T-helper 1 cell treated with Interleukin-12 subunit alpha and Interleukin-12 subunit beta and Interleukin-4 antibody, amounts not matched to agents 30 μg/mL and 1 μg/mL, for 36 hours (primary cell): ENCODE measurements around the gene SAMD11.

Experiments used
- H3K27ac Mint-ChIP-seq: one replicate; pipeline ENCODE4 v1.8.0; 2021; ENCODE audit warnings: mild to moderate bottlenecking, mixed read lengths
- H3K27me3 Mint-ChIP-seq: one replicate; pipeline ENCODE4 v1.8.0; 2021; ENCODE audit warnings: low read depth, mixed read lengths
- H3K36me3 Mint-ChIP-seq: one replicate; pipeline ENCODE4 v1.8.0; 2021; ENCODE audit warnings: low read depth, mixed read lengths
- H3K4me1 Mint-ChIP-seq: one replicate; pipeline ENCODE4 v1.8.0; 2021; ENCODE audit warnings: low read depth, mixed read lengths
- H3K4me3 Mint-ChIP-seq: one replicate; pipeline ENCODE4 v1.8.0; 2021; ENCODE audit warnings: mild to moderate bottlenecking, moderate library complexity, mixed read lengths
- H3K9me3 Mint-ChIP-seq: one replicate; pipeline ENCODE4 v1.8.0; 2021; ENCODE audit warnings: mixed read lengths

SAMD11 gene

DNA sequence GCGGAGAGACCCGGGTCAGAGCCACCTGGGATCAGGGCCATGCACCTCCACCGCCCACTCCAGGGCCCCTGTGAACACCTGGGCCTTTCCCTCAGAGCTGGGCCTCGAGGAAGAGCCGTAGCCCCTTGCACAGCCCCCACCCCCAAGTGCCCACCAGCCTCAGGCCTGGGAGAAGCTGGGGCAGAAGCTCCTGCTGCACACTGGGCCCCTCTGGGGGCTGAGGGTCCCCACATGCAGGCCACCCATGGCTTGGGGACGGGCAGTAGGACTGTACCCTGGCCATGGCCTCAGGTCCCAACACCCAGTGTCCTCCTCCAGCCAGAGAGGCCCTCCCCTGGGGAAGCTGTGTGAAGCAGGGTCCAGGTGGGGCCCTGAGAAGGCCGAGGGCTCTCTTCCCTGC, 28.9 kb downstream of the SAMD11 start:
- Mint-ChIP-seq H3K27me3 (no peaks in the 10 kb centered on the region), H3K4me3 (no peak overlapping the region), H3K4me1 (peaks cover 4% of the 10 kb centered on the region), H3K9me3 (no peaks in the 10 kb centered on the region), H3K27ac (no peak overlapping the region), H3K36me3 (peaks cover 34% of the 10 kb centered on the region)

DNA sequence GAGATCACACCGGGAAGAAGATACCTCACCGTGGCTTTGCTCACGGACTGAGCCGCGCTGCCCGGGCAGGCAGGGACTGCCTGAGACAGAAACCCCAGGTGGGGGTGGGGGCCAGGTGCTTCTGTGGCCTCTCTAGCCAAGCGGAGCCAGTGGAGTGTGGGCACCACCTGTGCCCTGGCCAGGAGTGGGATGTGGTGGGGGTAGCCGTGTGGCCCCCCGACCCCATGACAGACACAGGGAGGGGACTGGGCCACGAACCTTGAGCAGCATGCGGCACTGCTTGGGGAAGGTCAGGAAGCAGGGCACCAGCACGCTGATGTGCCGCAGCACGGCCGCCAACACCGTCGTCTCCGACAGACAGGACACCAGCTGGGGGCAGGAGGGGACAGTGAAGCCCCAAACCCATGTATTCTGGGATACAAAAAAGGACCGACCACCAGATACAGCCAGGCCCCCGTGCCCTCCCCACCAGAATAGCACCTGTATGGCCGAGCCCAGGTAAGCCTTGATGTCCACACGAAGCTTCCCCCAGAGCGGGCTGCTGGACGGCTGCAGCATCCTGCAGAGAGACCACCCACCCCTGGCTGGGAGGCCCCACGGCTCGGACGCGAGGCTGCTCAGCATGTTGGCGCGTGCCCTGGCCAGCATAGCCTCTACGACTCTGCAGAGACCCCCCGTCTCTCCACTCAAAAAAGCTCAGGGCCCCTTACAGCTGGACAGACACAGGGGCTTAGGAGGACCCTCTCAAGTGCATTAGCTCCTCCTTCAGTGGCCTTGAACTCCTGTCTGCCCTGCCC, 30.0 kb downstream of the SAMD11 start:
- Mint-ChIP-seq H3K36me3 (peaks cover 33% of the 10 kb centered on the region), H3K9me3 (no peaks in the 10 kb centered on the region), H3K4me3 (no peak overlapping the region), H3K27ac (no peak overlapping the region), H3K27me3 (no peaks in the 10 kb centered on the region), H3K4me1 (peaks cover 9% of the 10 kb centered on the region)

DNA sequence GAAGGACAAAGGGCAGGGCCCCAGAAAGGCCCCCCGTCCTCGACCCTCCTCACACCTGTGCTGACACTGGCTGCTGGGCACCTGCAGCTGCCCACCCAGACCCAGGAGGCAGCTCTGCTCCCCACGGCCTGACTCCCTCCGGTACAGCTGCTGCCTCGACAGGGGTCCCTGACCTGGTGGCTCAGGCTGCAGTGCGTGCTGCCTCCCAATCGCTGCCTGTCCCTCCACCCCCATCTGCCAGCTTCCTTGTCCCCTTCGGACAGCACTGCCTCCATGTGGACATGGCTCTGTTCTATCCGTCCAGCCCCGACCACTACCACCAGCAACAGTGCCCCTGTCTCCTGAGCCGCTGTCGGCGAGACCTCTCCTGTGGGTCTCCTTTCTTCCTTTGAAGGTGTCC, 31.2 kb downstream of the SAMD11 start:
- no peak overlapping the region for H3K27ac Mint-ChIP-seq

DNA sequence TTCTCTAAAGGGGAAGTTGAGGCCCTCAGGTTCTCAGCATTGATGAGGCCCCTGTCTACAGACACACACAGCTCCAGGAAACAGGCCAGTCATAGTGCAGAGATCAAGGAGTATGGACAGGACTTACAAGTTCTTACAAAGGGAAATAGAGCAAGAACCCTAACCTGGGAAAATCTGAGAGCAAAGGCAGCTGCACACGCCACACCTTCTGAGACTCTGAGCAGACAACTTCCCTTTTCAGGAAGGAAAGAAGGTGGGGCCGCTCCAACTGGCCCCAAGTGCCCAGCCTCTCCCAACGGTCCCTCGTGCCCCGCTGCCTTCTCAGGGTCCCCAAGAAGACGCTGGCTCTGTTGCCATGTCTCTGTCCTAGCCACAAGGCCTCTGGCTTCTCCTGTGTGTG, 31.8 kb downstream of the SAMD11 start:
- Mint-ChIP-seq H3K36me3 (peaks cover 23% of the 10 kb centered on the region), H3K9me3 (no peaks in the 10 kb centered on the region), H3K4me1 (peaks cover 9% of the 10 kb centered on the region), H3K27me3 (no peaks in the 10 kb centered on the region), H3K27ac (peak overlapping the region; percentile 10), H3K4me3 (no peak overlapping the region)

More for the DNA sequence above, 31.2 kb downstream of the SAMD11 start:
- H3K9me3 Mint-ChIP-seq, result no peaks in the 10 kb centered on the region
- peaks cover 9% of the 10 kb centered on the region for H3K4me1 Mint-ChIP-seq
- H3K27me3 Mint-ChIP-seq, result no peaks in the 10 kb centered on the region
- H3K4me3 Mint-ChIP-seq, result no peak overlapping the region
- peaks cover 28% of the 10 kb centered on the region for H3K36me3 Mint-ChIP-seq

DNA sequence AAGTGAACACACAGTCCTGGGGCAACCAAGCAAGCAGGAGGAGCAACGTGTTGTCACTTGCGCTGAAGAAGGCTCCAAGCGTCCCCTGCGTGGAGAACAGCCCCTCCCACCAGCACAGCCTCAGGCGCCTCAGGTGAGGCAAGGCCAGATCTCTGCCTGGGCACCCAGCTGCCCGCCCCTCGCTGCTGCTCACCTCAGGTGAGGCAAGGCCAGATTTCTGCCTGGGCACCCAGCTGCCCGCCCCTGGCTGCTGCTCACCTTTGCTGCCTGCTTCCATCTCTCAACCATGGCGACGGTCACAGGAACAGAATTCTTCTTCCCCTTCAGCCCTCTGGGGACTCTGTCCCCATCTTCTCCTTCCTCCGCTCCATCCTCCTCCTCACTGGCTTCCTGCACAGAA, 32.9 kb downstream of the SAMD11 start:
- Mint-ChIP-seq H3K4me1 (peaks cover 9% of the 10 kb centered on the region), H3K4me3 (no peak overlapping the region), H3K36me3 (peaks cover 14% of the 10 kb centered on the region), H3K27ac (no peak overlapping the region), H3K9me3 (no peaks in the 10 kb centered on the region), H3K27me3 (no peaks in the 10 kb centered on the region)

DNA sequence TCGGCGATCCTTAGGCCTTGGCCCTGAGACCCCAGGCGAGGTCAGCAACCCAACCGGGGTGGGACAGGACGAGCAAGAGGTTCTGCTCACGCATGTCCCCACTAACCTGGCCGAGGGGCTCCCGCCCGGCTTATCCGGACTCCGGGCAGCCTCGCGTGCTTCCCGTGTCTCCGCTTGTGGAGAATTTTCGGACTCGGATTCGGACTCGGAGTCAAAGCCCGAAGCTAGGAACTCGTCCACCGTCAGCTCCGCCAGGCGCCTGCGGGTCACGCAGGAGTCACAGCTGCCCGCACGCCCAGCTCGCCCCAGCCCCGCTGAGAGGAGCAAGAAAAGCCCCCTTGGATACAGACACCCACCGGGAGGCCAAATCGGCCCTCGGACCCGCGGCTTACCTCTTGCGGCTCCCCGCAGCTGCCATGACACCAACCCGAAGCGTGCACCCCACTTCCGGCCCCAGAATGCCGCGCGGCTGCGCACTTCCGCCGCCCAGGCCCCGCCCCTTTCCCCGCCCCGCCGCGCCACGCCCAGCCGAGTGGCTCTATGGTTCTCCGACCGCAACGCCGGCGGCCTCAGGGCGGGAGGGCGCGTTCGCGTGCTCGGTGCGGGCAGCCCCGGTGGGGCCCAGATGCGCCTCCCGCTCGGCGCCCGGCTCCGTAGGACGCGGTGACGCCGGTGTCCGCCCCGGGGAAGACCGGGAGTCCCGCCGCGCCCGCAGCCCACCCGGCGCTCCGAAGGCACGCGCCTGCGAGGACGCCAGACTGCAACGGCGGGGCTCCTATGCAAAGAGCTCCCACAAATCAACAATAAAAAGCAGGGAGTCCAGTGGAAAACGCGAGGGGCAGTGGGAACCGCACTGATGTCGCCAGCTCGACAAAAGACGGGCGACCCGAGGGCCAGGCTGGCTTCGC, 35.4 kb downstream of the SAMD11 start, which contains the start of gene NOC2L:
NOC2L (minus strand) TSS at position 434 of the 908 bp plus-strand sequence; CDS start at position 418, 16 bp downstream.
- peaks cover 12% of the 10 kb centered on the region for H3K4me1 Mint-ChIP-seq
- peak within 1 kb of the TSS; percentile 99 for H3K4me3 Mint-ChIP-seq
- H3K9me3 Mint-ChIP-seq, result no peaks in the 10 kb centered on the region
- H3K36me3 Mint-ChIP-seq, result peaks cover 9% of the 10 kb centered on the region
- no peaks in the 10 kb centered on the region for H3K27me3 Mint-ChIP-seq
- H3K27ac Mint-ChIP-seq, result peak within 1 kb of the TSS; percentile 87

DNA sequence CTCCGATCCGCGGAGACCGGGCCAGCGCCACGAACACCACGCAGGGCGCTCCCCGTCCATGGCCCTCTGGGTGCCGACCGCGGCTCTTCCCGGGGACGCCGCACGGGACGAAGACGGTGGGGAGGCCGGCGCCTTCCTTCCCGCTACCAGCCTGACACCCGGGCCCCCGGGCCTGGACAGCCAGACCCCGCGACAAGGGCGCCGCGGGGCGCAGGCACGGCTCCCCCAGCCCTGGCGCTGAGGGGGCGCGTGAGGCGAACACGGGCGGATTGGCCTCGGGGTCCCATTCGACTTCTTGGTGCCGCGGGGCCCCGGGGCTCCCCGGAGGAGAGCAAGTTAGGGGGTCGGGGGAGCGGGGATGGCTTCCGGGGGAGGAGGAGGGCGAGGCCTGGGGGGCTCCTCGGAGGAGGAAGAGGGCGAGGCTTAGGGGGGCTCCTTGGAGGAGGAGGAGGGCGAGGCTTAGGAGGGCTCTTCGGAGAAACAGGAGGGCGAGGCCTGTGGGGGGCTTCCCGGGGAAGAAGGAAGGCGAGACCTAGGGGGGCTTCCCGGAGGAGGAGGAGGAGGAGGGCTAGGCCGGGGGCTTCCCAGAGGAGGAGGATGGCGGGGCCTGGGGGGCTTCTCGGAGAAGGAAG, 36.1 kb downstream of the SAMD11 start:
- no peaks in the 10 kb centered on the region for H3K9me3 Mint-ChIP-seq
- H3K4me3 Mint-ChIP-seq, result peak overlapping the region; percentile 66
- no peak overlapping the region for H3K27ac Mint-ChIP-seq
- H3K4me1 Mint-ChIP-seq, result peaks cover 12% of the 10 kb centered on the region
- peaks cover 3% of the 10 kb centered on the region for H3K36me3 Mint-ChIP-seq
- no peaks in the 10 kb centered on the region for H3K27me3 Mint-ChIP-seq

DNA sequence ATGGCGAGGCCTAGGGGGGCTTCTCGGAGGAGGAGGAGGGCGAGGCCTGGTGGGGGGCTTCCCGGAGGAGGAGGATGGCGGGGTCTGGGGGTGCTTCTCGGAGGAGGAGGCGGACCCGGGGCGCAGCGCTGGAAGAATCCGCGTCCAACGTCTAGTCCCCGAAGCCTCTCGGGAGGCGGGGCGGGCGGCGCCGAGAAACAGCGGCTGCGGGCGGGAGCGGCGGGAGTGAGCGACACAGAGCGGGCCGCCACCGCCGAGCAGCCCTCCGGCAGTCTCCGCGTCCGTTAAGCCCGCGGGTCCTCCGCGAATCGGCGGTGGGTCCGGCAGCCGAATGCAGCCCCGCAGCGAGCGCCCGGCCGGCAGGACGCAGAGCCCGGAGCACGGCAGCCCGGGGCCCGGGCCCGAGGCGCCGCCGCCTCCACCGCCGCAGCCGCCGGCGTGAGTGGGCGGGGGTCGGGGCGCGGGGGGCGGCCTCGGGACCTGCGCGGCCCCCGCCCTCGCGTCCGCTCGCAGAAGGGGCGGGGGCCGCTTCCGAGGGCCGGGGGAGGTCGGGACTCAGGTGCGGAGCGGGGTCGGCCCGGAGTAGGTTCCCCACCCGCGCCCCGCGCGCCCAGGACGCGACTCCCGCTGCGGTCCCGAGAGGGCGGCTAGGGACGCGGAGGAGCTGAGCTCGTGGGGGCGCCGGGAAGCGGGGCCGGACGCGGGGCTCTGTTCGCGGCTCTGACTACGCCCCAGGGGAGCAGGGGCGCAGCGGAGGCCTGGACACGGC, 36.8 kb downstream of the SAMD11 start, which contains the start of gene KLHL17:
KLHL17 (plus strand) TSS at position 222 of the 769 bp plus-strand sequence; CDS start at position 332, 110 bp downstream.
- Mint-ChIP-seq H3K4me1 (peaks cover 12% of the 10 kb centered on the region), H3K4me3 (peak within 1 kb of the TSS; percentile 66), H3K9me3 (no peaks in the 10 kb centered on the region), H3K36me3 (peaks cover 2% of the 10 kb centered on the region), H3K27me3 (no peaks in the 10 kb centered on the region), H3K27ac (peak within 1 kb of the TSS; percentile 69)

DNA sequence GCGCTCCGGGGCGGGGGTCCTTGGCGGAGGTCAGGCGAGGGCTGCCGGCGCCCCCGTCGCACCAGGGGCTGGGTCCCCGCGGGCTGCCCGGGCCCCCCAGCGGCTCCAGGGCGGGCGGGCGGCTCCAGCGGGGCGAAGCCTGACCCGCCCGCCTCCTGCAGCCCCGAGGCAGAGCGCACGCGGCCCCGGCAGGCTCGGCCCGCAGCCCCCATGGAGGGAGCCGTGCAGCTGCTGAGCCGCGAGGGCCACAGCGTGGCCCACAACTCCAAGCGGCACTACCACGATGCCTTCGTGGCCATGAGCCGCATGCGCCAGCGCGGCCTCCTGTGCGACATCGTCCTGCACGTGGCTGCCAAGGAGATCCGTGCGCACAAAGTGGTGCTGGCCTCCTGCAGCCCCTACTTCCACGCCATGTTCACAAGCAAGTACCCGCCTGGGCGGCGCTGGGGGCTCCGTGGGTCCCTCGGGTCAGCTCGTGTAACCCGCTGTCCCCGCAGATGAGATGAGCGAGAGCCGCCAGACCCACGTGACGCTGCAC, 37.5 kb downstream of the SAMD11 start:
- peaks cover 12% of the 10 kb centered on the region for H3K4me1 Mint-ChIP-seq
- no peaks in the 10 kb centered on the region for H3K27me3 Mint-ChIP-seq
- no peaks in the 10 kb centered on the region for H3K9me3 Mint-ChIP-seq
- H3K27ac Mint-ChIP-seq, result no peak overlapping the region
- peaks cover 2% of the 10 kb centered on the region for H3K36me3 Mint-ChIP-seq
- peak overlapping the region; percentile 63 for H3K4me3 Mint-ChIP-seq

DNA sequence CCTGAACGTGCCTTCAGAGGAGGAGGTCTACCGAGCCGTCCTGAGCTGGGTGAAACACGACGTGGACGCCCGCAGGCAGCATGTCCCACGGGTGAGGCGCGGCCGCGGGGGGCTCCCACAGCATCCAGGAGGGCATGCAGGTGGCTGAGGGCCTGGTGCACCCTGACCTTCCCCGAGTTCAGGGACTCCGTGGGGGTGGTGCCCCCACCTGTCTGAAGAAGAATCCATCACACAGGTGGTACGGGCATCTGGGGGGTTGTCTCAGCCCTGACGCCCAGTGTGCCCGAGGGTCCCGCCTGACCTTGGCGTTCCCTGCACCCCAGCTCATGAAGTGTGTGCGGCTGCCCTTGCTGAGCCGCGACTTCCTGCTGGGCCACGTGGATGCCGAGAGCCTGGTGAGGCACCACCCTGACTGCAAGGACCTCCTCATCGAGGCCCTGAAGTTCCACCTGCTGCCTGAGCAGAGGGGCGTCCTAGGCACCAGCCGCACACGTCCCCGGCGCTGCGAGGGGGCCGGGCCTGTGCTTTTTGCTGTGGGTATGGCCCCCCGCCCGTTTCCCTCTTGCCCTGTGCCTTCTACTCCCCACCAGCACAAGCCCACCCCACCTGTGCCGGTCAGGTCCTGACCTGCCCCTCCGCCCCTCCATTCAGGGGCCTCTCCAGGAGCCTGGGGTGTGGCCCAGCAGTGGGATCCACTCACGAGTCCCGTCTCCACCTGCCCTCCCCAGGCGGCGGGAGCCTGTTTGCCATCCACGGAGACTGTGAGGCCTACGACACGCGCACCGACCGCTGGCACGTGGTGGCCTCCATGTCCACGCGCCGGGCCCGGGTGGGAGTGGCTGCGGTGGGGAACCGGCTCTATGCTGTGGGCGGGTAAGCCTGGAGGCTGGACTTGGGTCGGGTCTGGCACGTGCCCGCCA, 38.9 kb downstream of the SAMD11 start:
- peaks cover 8% of the 10 kb centered on the region for H3K4me1 Mint-ChIP-seq
- no peaks in the 10 kb centered on the region for H3K9me3 Mint-ChIP-seq
- H3K27me3 Mint-ChIP-seq, result no peaks in the 10 kb centered on the region
- H3K27ac Mint-ChIP-seq, result no peak overlapping the region
- H3K36me3 Mint-ChIP-seq, result peaks cover 2% of the 10 kb centered on the region
- H3K4me3 Mint-ChIP-seq, result peak overlapping the region; percentile 71

DNA sequence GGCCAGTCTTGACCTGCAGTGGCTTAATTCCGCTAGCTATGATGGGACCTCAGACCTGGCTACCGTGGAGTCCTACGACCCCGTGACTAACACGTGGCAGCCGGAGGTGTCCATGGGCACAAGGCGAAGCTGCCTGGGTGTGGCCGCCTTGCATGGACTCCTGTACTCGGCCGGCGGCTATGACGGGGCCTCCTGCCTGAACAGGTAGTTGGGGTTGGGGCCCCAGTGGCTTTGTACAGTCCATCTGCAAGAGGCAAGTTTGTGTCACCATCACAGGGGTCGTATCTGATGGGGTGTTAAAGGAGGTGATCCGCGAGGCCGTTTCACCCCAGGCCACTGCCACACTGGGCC, 39.6 kb downstream of the SAMD11 start:
- Mint-ChIP-seq H3K27ac (no peak overlapping the region), H3K4me1 (peaks cover 5% of the 10 kb centered on the region), H3K9me3 (no peaks in the 10 kb centered on the region), H3K36me3 (peaks cover 2% of the 10 kb centered on the region), H3K4me3 (peak overlapping the region; percentile 10), H3K27me3 (peaks cover under 1% of the 10 kb centered on the region)

DNA sequence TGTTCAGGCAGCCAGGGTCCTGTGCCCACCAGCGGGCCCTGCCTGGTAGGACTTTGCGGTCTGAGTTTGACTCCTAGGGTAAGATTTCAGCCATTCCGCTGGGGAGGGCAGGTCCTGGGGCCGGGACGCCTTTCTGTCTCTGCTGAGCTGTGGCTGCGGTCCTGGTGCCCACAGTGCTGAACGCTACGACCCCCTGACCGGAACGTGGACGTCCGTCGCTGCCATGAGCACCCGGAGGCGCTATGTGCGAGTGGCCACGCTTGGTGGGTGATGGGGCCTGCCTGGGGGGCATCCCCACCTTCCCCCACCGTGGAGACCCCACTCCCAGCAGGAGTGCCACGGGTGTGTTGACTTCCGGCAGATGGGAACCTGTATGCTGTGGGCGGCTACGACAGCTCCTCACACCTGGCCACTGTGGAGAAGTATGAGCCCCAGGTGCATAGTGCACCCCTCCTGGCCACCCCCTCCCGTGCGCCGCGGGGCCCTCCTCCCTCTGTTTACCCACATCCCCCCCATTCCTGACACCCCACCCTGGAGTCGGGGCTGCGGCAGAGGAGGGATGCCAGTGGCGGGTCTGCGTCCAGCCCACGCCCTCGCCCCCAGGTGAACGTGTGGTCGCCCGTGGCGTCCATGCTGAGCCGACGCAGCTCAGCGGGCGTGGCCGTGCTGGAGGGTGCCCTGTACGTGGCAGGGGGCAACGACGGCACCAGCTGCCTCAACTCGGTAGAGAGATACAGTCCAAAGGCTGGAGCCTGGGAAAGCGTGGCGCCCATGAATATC, 40.2 kb downstream of the SAMD11 start:
- Mint-ChIP-seq H3K27ac (no peak overlapping the region), H3K4me3 (no peak overlapping the region), H3K9me3 (no peaks in the 10 kb centered on the region), H3K4me1 (peaks cover 3% of the 10 kb centered on the region), H3K36me3 (peaks cover 2% of the 10 kb centered on the region), H3K27me3 (peaks cover 4% of the 10 kb centered on the region)
